22Rv1 (cell line): Measurements from ENCODE around the gene MYH14.

Experiments used
- CTCF ChIP-seq: fragments of 450-650 bp; IDR thresholded peaks from 2 replicates; pipeline ENCODE4 v1.5.1; 2017; ENCODE audit warnings: mild to moderate bottlenecking
- ZFX ChIP-seq: fragments of 450-650 bp; IDR thresholded peaks from 2 replicates; pipeline ENCODE4 v1.6.1; 2017; ENCODE audit warnings: antibody characterized with exemption, borderline replicate concordance

- TF ChIP-seq CTCF (no peak), ZFX (no peak)
These were observed 10.5 kb downstream of the MYH14 start for GRCh38 chr19:50213925-50214324.
